Naive thymus-derived CD8-positive, alpha-beta T cell (primary cell): ENCODE results near the gene PIK3R1. TPM values are rescaled to one million over a fixed set of nuclear protein-coding genes. Genes with fewer than 3 reads are reported as not detected.

Experiments used
- ATAC-seq, 2 donors: fragments of 150-1000 bp; cut with Tn5 transposase in 1 of 2; sonication (Bioruptor Pico), chemical (Tn5 transposase) in 1 of 2; 1 replicate in 1 of 2; 2 replicates in 1 of 2; pipeline ENCODE4 v1.10.0; 2021; ENCODE audit warnings: mild to moderate bottlenecking in 2 of 2, moderate library complexity in 2 of 2
- POLR2A ChIA-PET: fragments of 350-600 bp; sonication (Branson Sonifier 250); formaldehyde crosslinking; loops from one replicate; lab custom pipeline; 2021; ENCODE audit warnings: antibody characterized with exemption; lab: Charles Lee
- DNase-seq, 10 donors: peaks; one replicate each; pipeline versions ENCODE4 v3.0.0 to v3.0.0-alpha.2; 2020 to 2022
- H3K27ac Mint-ChIP-seq, 10 donors: one replicate each; pipeline ENCODE4 v1.8.0; 2020 to 2022; ENCODE audit warnings: mild to moderate bottlenecking in 10 of 10, mixed read lengths in 10 of 10, moderate library complexity in 4 of 10, inconsistent platforms in 1 of 10
- H3K27me3 Mint-ChIP-seq, 5 donors: one replicate each; pipeline ENCODE4 v1.8.0; 2021 to 2022; ENCODE audit warnings: mixed read lengths in 5 of 5
- H3K36me3 Mint-ChIP-seq, 3 donors: one replicate each; pipeline ENCODE4 v1.8.0; 2020 to 2022; ENCODE audit warnings: mixed read lengths in 3 of 3, mild to moderate bottlenecking in 2 of 3, inconsistent platforms in 1 of 3
- H3K4me1 Mint-ChIP-seq, 4 donors: one replicate each; pipeline ENCODE4 v1.8.0; 2021 to 2022; ENCODE audit warnings: mixed read lengths in 4 of 4
- H3K4me3 Mint-ChIP-seq, 10 donors: one replicate each; pipeline ENCODE4 v1.8.0; 2020 to 2022; ENCODE audit warnings: mild to moderate bottlenecking in 10 of 10, mixed read lengths in 10 of 10, moderate library complexity in 6 of 10, inconsistent platforms in 1 of 10
- H3K9me3 Mint-ChIP-seq, 9 donors: one replicate each; pipeline ENCODE4 v1.8.0; 2020 to 2022; ENCODE audit warnings: mixed read lengths in 9 of 9, mild to moderate bottlenecking in 3 of 9, inconsistent platforms in 1 of 9, moderate library complexity in 1 of 9
- polyA plus RNA-seq, 3 donors: library from polyadenylated mRNA; unstranded; fragments of 300-500 nt; fragmentation: Illumina TruSeq; gene quantifications; one replicate each; pipeline ENCODE4 v1.2.3, GENCODE V29; 2021
- total RNA-seq, 8 experiments: library from RNA in 2 of 8; stranded (reverse) in 2 of 8; gene quantifications; one replicate each; pipeline ENCODE4 v1.2.3 and lab custom pipeline; 2021 to 2026

The PIK3R1 gene
- total and polyA plus RNA-seq, 5 experiments from 2014 or later = 69.1 to 98.3 (median 91.4) TPM

DNA sequence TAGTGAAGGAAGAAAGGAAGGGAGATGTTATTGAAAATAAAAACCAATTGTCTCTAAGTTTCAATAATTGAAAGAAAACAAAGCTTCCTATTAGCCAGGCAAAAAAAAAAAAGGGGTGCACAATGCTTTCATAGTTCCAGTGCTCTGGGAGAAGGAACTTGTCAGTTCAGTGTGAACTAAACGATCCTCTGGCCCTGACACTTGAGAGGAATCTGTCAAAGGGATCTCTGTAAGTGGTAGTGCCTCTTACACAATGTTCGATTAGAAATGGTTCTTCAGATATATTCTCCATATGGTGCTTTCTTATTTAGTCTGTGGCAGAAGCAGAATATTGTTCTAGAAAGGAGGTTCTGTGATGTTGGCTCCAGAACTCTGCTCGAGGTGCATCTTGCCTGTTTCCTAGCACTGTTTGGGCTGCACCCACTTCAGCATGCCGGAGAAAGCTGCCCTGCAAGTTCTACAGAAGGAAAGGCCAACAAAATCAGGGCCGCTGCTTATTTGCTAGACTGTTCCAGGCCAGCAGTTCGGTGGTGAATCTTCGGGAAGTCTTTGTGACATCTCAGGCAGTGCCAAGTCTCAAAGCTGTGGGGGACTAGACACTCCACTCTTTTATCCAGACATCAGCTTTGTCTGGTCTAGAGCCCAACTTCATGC, 90.9 kb downstream of the PIK3R1 start:
- peaks cover 0 to 10% (median 7%) of the 10 kb centered on the region in 3 donors for H3K36me3 Mint-ChIP-seq
- H3K4me3 Mint-ChIP-seq = no peak overlapping the region
- POLR2A ChIA-PET = no interaction called here
- ATAC-seq = no peak
- no peak for DNase-seq
- peaks cover 2 to 11% (median 9%) of the 10 kb centered on the region in 4 donors for H3K4me1 Mint-ChIP-seq
- H3K9me3 Mint-ChIP-seq = peaks cover 0 to 2% (median 0%) of the 10 kb centered on the region in 9 donors
- no peak overlapping the region for H3K27ac Mint-ChIP-seq
- H3K27me3 Mint-ChIP-seq = no peaks in the 10 kb centered on the region

DNA sequence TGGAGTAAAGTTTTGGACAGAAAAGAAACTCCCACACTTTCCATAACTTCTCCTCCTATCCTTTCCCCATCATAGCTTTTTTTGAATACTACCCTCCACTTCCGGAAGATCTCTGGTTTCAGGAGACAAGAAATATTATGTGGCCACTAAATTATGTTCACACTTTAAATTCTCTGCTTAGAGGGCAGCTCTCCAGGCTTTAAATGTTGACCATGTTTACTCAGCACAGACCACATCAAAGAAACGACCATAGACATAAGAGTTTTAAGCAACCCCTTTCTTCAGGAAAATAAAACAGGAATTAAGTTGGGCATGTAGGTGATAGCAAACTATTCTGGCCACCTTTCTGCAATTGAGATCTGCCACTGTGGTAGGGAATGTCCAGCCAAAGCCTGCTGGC, 97.8 kb downstream of the PIK3R1 start:
- H3K27ac Mint-ChIP-seq = no peak overlapping the region
- no peak overlapping the region for H3K4me3 Mint-ChIP-seq

DNA sequence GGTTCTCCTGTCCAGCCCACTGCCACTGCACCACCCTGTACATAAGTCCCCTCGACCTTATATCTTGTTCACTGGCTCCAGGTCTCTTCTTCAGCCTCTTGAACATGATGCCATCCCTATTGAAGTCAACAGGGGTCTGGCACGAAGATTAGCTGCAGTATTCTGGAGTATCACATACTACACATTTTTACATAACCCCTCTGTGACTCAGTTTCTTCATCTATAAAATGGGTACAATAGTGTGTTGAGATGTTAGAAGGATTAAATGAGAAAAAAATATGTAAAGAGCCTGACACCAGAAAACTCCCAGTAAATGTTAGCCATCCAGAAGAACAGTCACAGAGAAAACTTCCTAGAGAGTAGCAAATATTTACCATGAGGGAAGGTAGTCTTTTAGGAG, 98.9 kb downstream of the PIK3R1 start:
- H3K9me3 Mint-ChIP-seq = peaks cover 0 to 10% (median 1%) of the 10 kb centered on the region in 9 donors
- no peak overlapping the region for H3K27ac Mint-ChIP-seq
- POLR2A ChIA-PET = no interaction called here

More for the DNA sequence above, 97.8 kb downstream of the PIK3R1 start:
- ATAC-seq (no peak), DNase-seq (no peak)
- H3K36me3 Mint-ChIP-seq = peaks cover 0 to 5% (median 0%) of the 10 kb centered on the region in 3 donors
- peaks cover 5 to 11% (median 7%) of the 10 kb centered on the region in 4 donors for H3K4me1 Mint-ChIP-seq
- POLR2A ChIA-PET = no interaction called here
- H3K27me3 Mint-ChIP-seq = peaks cover 0 to 2% (median 0%) of the 10 kb centered on the region in 5 donors
- H3K9me3 Mint-ChIP-seq = peaks cover 0 to 5% (median 0%) of the 10 kb centered on the region in 9 donors

DNA sequence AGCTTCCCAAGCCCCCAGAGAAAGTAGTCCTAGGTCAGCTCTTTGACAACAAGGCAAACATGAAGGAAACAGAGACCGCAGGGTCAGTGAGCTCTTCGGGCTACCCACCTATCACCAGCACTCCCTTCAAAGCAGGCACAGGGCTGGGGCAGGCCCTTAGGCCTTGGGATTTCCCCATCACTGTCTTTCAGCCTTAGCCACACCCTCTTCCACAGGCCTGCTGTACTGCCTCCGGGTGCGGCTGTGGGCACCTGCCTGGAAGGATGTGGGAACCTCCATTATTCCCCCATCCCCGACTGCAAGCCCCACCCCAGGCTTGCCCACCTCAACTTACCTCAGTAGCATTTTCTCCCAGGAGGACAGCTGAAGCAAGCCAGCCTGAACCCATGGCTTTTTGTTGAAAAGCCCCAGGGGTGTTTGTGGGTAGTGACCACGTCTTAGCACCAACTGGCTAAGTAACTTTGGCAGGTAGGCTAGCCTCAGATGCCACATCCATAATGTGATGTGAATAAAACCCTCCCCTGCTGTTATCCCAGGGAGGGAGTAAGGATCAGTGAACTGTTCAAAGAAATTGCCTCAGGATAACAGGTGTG, 100.2 kb downstream of the PIK3R1 start:
- POLR2A ChIA-PET = no interaction called here
- DNase-seq = no peak
- Mint-ChIP-seq H3K4me1 (peaks cover 5 to 11% (median 7%) of the 10 kb centered on the region in 4 donors), H3K27ac (peak overlapping the region in 2 of 10 donors; percentile 14 to 42), H3K4me3 (no peak overlapping the region), H3K27me3 (peaks cover 0 to 4% (median 0%) of the 10 kb centered on the region in 5 donors), H3K36me3 (peaks cover 0 to 9% (median 0%) of the 10 kb centered on the region in 3 donors), H3K9me3 (peaks cover 0 to 10% (median 1%) of the 10 kb centered on the region in 9 donors)
- peak; percentile 63 to 84 for ATAC-seq

More for the DNA sequence above, 98.9 kb downstream of the PIK3R1 start:
- no peak for DNase-seq
- Mint-ChIP-seq H3K4me3 (no peak overlapping the region), H3K4me1 (peaks cover 5 to 11% (median 7%) of the 10 kb centered on the region in 4 donors), H3K36me3 (peaks cover 0 to 9% (median 0%) of the 10 kb centered on the region in 3 donors), H3K27me3 (peaks cover 0 to 4% (median 0%) of the 10 kb centered on the region in 5 donors)
- ATAC-seq = no peak

DNA sequence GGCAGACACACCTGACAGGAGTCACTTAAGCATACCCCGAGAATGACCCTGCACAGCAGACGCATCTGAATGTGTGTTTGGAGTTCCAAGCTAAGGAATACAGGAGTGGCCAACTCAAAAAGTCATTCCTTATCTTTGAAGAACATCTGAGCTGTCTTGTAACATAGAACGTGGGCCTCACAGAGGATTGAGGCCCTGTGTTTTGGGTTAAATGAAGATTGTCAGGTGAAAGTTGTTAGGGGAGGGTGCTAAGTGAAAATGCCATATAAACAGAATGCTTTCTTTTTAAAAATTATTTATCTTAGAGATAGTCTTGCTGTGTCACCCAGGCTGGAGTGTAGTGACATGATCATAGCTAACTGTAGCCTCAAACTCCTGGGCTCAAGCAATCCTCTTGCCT, 100.9 kb downstream of the PIK3R1 start:
- peaks cover 3 to 11% (median 7%) of the 10 kb centered on the region in 4 donors for H3K4me1 Mint-ChIP-seq
- DNase-seq (no peak), ATAC-seq (no peak)
- H3K9me3 Mint-ChIP-seq = peaks cover 0 to 10% (median 1%) of the 10 kb centered on the region in 9 donors
- H3K27me3 Mint-ChIP-seq = peaks cover 0 to 4% (median 0%) of the 10 kb centered on the region in 5 donors
- POLR2A ChIA-PET = no interaction called here
- H3K36me3 Mint-ChIP-seq = peaks cover 0 to 9% (median 0%) of the 10 kb centered on the region in 3 donors
- H3K27ac Mint-ChIP-seq = peak overlapping the region in 1 of 10 donors; percentile 14
- H3K4me3 Mint-ChIP-seq = no peak overlapping the region

DNA sequence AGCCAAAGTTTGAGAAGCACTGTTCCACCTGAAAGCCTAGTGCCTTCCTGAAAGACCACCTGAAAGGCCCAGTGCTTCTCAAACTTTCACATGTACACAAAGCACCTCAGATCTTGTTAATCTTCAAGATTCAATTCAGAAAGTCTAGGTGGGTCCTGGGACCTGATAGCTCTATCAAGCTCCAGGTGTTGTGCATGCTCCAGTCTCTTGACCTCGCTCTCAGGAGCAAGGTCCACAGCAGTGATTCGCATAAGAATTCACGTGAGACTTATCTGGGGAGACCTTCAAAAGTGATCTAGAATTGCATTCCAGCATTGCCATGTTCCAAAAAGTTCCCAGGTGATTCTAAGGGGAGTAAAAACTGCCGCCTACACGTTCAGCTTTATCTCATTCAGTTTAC, 102.1 kb downstream of the PIK3R1 start:
- Mint-ChIP-seq H3K9me3 (peaks cover 0 to 10% (median 1%) of the 10 kb centered on the region in 9 donors), H3K4me3 (no peak overlapping the region)

DNA sequence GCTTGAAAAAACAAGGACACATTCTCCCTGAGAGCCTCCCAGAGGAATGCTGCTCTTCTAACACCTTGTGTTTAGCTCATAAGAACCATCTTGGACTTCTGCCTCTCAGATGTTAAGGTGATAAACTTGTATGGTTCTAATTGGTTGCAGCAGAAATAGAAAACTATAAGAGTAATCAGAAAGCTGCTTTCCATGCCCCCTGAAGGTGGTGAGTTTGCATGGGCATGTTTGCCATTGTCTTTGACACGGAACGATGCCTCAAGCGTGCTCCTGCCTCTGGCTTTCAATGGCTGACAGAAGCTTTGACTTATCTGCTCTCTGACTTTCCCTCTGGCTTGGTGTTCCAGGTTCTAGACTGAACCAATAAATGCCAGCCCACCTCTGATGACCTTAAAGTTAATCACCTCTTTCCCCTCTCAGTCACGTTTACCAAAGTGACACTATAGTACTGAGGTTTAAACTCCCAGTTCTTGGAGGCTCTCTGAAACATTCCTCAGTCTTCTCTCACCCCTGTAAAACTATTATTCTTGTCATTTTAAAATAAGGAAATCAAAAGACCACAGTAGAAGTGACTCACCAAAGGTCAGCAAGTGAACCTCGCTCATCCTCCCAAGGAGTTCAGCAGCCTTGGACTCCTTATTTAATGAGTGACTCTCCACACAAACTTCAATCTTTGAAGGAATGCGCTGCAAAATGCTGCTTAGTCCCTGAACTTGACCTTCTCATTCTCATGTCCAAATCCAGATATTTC, 103.6 kb downstream of the PIK3R1 start:
- Mint-ChIP-seq H3K4me1 (peaks cover 3 to 11% (median 7%) of the 10 kb centered on the region in 4 donors), H3K9me3 (peaks cover 0 to 10% (median 1%) of the 10 kb centered on the region in 9 donors), H3K36me3 (peaks cover 0 to 9% (median 0%) of the 10 kb centered on the region in 3 donors), H3K27me3 (peaks cover 0 to 4% (median 0%) of the 10 kb centered on the region in 5 donors), H3K4me3 (no peak overlapping the region), H3K27ac (no peak overlapping the region)
- no peak for DNase-seq
- POLR2A ChIA-PET = no interaction called here
- no peak for ATAC-seq

More for the DNA sequence above, 102.1 kb downstream of the PIK3R1 start:
- Mint-ChIP-seq H3K36me3 (peaks cover 0 to 9% (median 0%) of the 10 kb centered on the region in 3 donors), H3K27ac (no peak overlapping the region), H3K4me1 (peaks cover 3 to 11% (median 7%) of the 10 kb centered on the region in 4 donors), H3K27me3 (peaks cover 0 to 4% (median 0%) of the 10 kb centered on the region in 5 donors)
- ATAC-seq = no peak
- POLR2A ChIA-PET = no interaction called here
- no peak for DNase-seq

DNA sequence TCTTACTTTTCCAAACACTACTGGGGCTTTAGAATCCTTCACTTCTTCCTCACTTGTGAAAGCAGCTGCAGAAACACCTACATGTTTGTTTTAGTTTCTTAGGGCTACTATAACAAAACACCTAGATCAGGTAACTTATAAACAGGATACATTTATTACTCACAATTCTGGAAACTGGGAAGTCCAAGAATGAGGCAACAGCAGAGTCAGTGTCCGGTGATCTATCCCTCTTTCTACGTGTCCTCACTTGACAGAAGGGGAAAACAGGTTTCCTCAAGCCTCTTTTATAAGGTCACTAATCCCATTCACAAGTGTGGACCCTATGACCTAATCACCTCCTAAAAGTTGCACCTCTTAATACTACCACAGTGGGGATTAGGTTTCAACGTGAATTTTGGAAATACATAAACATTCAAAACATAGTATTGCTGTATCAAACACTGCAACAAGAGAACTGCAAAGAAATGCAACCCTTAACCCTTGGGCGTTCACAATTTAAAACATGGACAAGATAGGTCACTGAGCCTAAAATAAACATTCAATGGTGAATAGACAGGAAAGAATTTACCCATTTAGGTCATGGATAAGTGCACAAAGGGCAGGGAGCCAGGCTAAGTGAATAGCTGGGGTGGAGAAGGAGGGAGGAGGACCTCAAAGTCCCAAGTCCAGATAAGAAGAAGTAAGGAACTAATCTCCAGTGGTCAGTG, 104.3 kb downstream of the PIK3R1 start:
- ATAC-seq (no peak), DNase-seq (no peak)
- no peak overlapping the region for H3K4me3 Mint-ChIP-seq
- peaks cover 0 to 13% (median 0%) of the 10 kb centered on the region in 3 donors for H3K36me3 Mint-ChIP-seq
- POLR2A ChIA-PET = no interaction called here
- peaks cover 0 to 4% (median 0%) of the 10 kb centered on the region in 5 donors for H3K27me3 Mint-ChIP-seq
- peaks cover 0 to 10% (median 3%) of the 10 kb centered on the region in 9 donors for H3K9me3 Mint-ChIP-seq
- no peak overlapping the region for H3K27ac Mint-ChIP-seq
- H3K4me1 Mint-ChIP-seq = peaks cover 3 to 11% (median 7%) of the 10 kb centered on the region in 4 donors

DNA sequence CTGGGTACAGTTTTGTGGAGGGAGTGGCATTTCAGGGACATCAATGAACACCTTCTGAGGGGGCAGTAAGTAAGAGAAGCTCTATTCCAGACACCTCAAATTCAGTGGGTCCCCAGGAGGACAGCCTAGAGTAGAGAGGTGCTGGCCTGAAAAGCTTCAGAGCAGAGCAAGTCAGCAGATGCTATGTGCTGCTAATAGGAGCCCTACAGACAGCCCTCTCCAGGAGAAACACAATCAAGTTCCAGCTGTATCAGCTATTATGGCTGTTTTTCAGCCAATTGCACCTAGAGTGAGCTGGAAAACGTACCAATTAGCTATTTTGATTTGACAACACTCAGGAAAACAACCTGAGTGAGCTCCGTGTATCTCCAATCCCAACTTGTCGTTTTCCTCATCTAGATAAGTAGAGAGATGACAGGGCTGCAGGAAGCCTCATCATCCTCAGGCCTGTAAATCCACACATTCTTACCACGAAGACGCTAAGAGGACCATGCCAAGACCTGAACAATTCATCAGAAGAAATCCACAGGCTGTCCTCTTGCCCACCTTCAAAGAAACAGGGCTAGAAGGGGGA, 104.9 kb downstream of the PIK3R1 start:
- Mint-ChIP-seq H3K4me3 (no peak overlapping the region), H3K27me3 (peaks cover 0 to 4% (median 0%) of the 10 kb centered on the region in 5 donors), H3K36me3 (peaks cover 0 to 14% (median 2%) of the 10 kb centered on the region in 3 donors), H3K27ac (no peak overlapping the region), H3K4me1 (peaks cover 1 to 7% (median 5%) of the 10 kb centered on the region in 4 donors), H3K9me3 (peaks cover 0 to 10% (median 3%) of the 10 kb centered on the region in 9 donors)
- POLR2A ChIA-PET = no interaction called here
- DNase-seq (no peak), ATAC-seq (no peak)

DNA sequence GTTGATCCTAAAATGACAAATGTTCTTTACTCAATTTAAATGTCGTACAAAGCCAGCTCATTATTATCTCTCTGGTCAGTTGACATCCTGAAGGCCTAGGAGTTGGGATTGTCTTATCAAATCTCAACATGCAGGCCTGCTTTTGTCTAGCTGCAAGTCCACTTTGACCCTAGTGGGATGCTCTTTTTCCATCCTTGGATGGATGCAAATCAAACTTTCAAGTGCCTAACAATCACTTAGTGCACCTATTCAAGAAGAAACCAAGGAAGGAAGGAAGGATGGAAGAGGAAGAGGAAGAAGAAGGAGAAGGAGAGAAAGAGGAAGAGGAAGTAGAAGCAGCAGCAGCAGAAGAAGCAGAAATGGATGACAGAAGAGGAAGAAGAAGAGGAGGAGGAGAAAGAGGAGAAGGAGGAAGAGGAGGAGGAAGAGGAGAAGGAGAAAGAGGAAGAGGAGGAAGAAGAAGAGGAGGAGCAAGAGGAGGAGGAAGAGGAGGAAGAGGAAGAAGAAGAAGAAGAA, 109.6 kb downstream of the PIK3R1 start:
- peak overlapping the region in 1 of 10 donors; percentile 54 for H3K27ac Mint-ChIP-seq

DNA sequence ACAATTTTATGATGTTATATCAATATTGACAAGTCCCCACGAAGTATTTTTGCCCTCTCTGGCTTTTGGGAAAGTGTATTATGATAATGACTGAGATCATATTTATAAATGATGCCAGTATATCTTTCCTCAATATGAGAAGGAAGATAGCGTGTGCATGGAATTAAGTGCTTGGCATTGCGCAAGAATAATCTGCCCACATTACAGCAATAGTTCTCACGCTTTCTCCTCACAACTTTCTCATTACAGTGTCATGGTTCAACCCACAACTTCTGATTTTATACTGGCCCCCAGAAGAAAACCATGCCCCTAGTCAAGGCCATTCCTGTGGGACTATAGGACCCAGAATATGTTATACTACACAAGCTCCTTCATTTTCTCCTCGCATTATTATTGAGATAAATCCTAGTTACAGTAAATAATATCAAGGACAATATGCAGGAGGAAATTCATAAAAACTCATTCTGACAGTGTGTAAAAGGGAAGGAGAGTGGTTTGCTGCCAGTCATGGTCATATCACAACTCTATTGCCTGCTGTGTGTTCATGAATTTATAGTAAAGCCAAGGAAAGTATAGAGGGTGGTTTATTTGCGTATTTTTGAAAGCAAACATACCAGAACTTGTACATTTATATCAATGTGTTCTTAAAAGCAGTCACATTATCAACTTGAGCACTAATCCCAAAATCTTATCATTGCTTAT, 114.1 kb downstream of the PIK3R1 start:
- Mint-ChIP-seq H3K27ac (no peak overlapping the region), H3K27me3 (peaks cover 0 to 8% (median 0%) of the 10 kb centered on the region in 5 donors), H3K36me3 (peaks cover 0 to 3% (median 2%) of the 10 kb centered on the region in 3 donors), H3K4me3 (no peak overlapping the region), H3K9me3 (peaks cover 0 to 6% (median 0%) of the 10 kb centered on the region in 9 donors), H3K4me1 (peaks cover 0 to 21% (median 4%) of the 10 kb centered on the region in 4 donors)
- DNase-seq (no peak), ATAC-seq (no peak)
- POLR2A ChIA-PET = no interaction called here

More for the DNA sequence above, 109.6 kb downstream of the PIK3R1 start:
- peaks cover 0 to 8% (median 0%) of the 10 kb centered on the region in 9 donors for H3K9me3 Mint-ChIP-seq
- POLR2A ChIA-PET = no interaction called here
- H3K4me3 Mint-ChIP-seq = no peak overlapping the region
- H3K4me1 Mint-ChIP-seq = peaks cover 0 to 3% (median 1%) of the 10 kb centered on the region in 4 donors
- DNase-seq (no peak), ATAC-seq (no peak)
- peaks cover 0 to 5% (median 2%) of the 10 kb centered on the region in 3 donors for H3K36me3 Mint-ChIP-seq
- peaks cover 0 to 8% (median 0%) of the 10 kb centered on the region in 5 donors for H3K27me3 Mint-ChIP-seq
